Mammary epithelial cell (primary cell): ENCODE measurements around the gene THG1L.
"Not testable (repeated sequence)": the region's sequence is repeated elsewhere in the genome, so short reads cannot be mapped to it uniquely, and the experiment has no call there.

Experiments used
- EZH2 ChIP-seq: IDR thresholded peaks from 2 replicates; pipeline ENCODE4 v1.6.1; 2012; ENCODE audit warnings: low read length, inconsistent platforms, borderline replicate concordance
- TF ChIP-seq, protein P1 (sequence below), 2 donors: IDR thresholded peaks in 1 of 2; conservative IDR thresholded peaks in 1 of 2; 2 replicates each; pipeline ENCODE4 v1.5.1; 2011 to 2012; ENCODE audit warnings: inconsistent platforms in 2 of 2, low read length in 2 of 2, mild to moderate bottlenecking in 2 of 2, control low read depth in 1 of 2, low read depth in 1 of 2; ENCODE audit not compliant: insufficient read depth in 1 of 2; ENCODE audit errors: extremely low read depth in 1 of 2

DNA sequence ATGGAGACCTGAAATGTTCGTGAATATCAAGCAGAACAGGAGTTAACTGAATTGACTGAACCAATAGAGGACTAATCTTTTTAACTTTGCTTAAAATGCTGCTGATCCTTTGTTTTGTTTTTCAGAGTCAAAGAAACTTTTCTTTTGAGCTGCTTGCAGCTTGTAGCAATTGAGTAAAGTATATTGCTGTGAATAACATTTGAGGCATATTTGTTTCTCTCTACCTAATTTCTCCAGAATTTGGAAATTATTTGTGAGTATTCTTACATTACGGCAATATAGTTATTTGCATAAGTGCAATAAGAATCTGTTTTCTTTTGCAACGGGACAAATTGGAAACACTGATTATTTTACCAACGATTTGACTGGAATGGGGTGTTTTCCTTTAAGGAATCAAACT lies 32.5 kb upstream of the THG1L start:
- TF ChIP-seq EZH2, result not testable (repeated sequence)
- TF ChIP-seq, protein P1, sequence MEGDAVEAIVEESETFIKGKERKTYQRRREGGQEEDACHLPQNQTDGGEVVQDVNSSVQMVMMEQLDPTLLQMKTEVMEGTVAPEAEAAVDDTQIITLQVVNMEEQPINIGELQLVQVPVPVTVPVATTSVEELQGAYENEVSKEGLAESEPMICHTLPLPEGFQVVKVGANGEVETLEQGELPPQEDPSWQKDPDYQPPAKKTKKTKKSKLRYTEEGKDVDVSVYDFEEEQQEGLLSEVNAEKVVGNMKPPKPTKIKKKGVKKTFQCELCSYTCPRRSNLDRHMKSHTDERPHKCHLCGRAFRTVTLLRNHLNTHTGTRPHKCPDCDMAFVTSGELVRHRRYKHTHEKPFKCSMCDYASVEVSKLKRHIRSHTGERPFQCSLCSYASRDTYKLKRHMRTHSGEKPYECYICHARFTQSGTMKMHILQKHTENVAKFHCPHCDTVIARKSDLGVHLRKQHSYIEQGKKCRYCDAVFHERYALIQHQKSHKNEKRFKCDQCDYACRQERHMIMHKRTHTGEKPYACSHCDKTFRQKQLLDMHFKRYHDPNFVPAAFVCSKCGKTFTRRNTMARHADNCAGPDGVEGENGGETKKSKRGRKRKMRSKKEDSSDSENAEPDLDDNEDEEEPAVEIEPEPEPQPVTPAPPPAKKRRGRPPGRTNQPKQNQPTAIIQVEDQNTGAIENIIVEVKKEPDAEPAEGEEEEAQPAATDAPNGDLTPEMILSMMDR (conservative IDR thresholded peaks at IDR 0.05 in 1 of 2, IDR thresholded peaks at IDR 0.05 in 1 of 2; ENCODE audit: extremely low read depth in 1 of 2, insufficient read depth in 1 of 2, low read depth in 1 of 2, low read length in 2 of 2), result not testable (repeated sequence)
